GM18520 (cell line): ENCODE results near the gene ATP8B4.

ENCODE experiments used
- ATAC-seq: cut with Tn5 transposase; IDR thresholded peaks from one replicate; pipeline ENCODE4 v1.9.1; 2021; ENCODE audit not compliant: unreplicated experiment

The ATP8B4 gene

DNA sequence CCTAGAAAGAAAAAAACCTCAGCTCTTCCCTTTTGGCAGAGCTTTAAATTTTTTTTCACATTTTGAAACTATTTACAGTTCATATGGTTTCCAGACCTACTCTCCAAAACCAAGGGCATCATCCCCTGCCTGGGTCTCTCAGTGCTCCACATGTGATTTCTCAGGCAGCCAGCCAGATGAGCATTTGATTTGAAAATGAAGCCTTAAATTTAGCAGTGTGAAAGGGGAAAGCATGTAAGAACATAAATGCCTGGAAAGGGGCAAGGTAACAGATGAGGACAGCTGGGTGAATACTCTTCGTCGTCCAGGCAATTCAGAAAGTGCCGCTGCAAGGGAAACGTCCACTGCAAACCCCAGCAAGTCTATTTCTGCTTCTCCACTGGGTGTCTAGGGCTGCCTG is 94.8 kb downstream of the ATP8B4 start:
- no peak for ATAC-seq

DNA sequence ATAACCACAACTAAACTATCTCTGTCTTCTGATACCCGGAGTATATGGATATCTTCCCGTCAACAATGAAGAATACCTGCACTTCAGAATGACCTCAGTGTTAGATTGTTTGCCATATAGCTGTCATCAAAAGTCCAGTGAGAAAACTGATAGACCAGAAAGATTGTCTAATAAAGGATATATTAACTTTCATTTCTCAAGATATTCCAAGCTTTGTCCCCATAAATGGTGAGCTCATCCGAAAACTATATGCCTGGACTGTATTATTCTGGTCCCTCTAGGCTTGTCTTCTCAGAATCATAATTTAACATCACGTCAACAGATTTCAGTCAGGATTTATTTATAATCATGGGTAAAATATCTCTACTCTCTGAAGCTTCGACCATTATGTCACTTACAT is 100.5 kb downstream of the ATP8B4 start:
- no peak for ATAC-seq

DNA sequence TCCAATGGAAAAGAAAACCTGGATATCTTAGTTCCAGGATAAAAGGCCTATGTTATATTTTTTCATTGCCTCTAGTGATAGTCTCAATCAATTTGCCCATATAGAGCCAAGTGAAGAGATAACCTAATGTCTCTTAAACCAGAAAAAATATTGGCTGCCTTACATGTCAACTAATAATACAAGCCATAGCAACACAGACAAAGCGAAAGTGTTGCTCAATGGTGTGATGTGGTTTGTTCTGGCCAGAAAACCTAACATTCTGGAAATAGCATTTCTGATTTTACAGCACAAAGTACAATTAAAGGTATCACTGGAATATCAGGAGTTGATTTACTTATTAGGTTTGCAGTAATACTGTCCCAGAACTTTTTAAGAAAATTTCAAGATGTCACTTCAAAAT is 101.5 kb downstream of the ATP8B4 start:
- ATAC-seq: no peak

GRCh38 chr15:50016951-50017350 is 102.1 kb downstream of the ATP8B4 start:
- no peak for ATAC-seq

DNA sequence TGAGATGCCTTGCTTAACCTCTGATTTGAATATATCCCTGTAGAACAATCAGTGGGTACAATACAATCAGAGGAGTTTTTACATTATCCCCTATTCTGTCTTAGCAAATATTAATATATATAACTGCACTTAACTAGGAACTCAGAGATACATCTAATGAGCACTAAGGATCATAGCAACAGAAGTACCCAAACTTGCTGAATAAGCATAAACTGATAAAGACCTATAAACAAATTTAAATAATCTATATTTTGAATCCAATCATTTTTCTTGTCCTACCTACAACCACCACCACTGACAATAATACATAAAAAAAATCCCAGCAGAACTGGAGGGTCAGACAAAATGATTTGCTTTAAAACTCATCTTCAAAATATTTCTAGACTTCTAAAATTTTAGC is 106.2 kb downstream of the ATP8B4 start:
- no peak for ATAC-seq

DNA sequence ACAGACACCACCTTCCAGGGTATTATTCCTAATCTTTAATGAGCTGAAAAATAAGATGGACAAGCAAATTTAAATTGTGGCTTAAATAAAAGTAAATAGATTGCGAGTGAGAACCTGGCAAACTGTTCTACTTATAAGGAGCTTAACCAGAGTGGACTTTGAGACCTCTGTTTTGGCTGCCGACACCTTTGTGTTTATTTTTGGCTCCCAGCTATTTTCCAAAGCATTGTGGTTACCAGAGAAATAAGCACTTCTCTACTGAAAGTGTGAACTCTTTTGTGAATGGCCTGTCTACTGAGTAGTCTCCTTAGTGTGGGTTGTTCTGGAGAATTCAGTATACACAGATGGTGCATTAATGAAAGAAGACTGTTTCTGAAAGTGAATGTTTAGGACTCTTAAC is 109.4 kb downstream of the ATP8B4 start:
- peak; percentile 64 for ATAC-seq

DNA sequence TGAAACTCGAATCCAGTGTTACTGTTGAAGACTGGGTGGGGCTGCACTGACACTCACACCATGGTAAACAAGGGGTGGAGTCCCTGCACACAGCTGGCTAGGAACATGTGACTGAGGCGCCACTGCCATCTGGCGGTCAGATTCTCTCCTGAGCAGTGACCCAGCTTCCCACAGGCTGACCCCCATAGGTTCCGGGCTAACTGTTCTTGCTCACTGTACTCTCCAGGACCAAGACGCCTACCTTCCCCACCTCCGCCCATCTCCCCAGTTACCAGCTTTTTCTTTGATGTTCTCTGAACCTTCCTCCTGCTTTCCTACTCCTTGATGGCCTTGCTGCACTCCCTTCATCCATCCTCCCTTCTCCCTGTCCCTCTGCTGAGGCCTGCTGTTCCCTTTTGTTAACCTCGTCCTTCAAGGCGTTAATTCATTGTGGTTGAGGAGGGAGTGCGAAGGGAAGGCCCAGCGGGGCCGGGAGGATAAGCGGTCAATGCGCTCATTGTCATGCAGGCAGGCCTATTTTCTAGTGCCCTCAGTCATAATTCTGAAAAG is 115.2 kb downstream of the ATP8B4 start:
- ATAC-seq: peak; percentile 97

- ATAC-seq: no peak
These were observed 127.4 kb downstream of the ATP8B4 start for GRCh38 chr15:49991587-49991986.

DNA sequence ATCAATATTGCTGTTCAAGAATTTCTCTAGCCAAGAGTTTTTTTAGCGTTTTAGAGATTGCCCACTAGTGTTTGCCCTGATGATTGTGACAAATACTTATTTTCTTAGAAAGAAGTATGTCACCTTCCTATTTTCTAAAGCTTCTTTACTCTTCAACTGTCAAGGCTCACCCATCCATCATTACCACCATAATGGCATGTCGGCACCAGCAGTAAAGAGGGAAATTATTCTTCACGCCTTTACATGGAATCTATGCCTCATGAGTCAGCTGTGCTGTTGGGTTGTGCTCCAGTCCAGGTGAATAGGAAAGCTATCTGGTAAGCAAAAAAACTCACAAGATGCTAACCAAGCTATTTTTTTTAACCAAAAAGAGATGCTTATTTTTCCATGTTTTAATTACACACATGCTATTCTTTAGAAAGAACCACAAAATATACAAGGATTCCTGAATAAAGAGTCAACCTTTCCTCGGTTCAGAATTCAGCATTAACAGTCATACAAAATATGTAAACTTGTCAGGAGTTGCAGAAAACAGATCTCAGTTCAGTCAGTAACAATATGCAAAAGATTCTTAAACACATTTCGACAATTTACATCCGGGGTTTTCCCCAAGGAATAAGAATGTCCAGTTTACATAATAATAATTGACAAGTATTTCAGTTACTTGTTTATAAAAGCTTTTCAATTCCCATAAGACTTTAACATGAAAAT is 128.0 kb downstream of the ATP8B4 start:
- no peak for ATAC-seq

DNA sequence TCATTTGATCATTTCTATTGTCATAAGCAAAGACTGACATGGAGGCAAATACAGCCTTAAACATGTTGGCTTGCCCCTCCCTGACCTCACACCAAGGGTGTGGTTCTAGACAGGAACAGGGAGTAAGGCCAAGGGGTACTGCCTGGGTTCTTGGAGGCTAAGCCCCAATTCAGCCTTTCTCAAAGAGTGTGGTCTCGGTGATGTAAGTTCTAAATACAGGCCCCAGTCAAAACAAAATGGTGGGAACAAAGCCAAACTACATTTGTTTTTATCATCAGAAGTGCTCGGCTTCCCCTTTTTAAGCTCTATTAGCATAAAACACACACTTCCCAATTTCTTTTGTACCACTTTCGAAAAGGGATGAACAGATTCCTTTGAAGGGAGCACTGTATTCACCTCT is 129.5 kb downstream of the ATP8B4 start:
- no peak for ATAC-seq

GRCh38 chr15:49988766-49989165 is 130.3 kb downstream of the ATP8B4 start:
- ATAC-seq: no peak

- ATAC-seq: no peak
These were observed 131.1 kb downstream of the ATP8B4 start for GRCh38 chr15:49987896-49988295.

GRCh38 chr15:49987198-49987785 is 131.7 kb downstream of the ATP8B4 start:
- no peak for ATAC-seq

GRCh38 chr15:49986326-49986725 is 132.7 kb downstream of the ATP8B4 start:
- ATAC-seq: no peak

- ATAC-seq: no peak
These were observed 133.6 kb downstream of the ATP8B4 start for GRCh38 chr15:49985463-49985862.

GRCh38 chr15:49984436-49984835 is 134.6 kb downstream of the ATP8B4 start:
- no peak for ATAC-seq

DNA sequence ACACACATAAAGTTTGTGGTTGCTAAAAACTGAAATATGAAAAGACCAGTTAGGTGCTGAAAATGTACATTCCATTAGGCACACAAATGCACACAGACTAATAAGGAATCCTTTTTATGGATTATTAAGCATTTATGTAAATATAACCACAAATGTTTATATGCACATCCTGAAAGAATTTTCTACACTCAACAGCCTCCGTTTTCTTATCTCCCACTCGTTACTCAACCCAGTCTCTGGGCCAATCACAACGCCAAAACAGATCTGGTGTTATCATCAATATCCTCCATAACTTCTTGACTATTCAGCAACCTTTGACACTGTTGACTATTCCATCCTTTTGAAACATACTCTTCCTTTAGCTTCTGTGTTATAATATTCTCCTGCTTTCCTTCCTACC is 136.4 kb downstream of the ATP8B4 start:
- ATAC-seq: no peak

GRCh38 chr15:49979705-49980382 is 139.2 kb downstream of the ATP8B4 start:
- no peak for ATAC-seq

DNA sequence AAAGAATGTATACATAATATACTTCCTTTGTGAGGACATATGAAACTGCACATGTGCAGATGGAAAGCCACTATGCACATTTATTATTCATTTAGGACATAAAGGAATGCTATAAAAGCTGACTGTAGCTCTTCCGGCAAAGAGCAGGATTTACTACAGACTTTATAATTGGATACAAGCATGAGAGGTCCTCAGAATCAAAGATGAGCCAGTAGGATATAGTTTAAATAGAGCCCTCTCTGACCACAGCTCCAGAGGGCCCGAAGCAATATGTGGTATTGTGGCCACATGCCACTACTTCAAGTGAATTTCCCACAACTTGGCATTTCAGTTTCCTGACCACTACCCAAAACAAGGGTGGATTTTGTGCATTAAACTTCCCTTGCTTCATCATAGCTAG is 140.9 kb downstream of the ATP8B4 start:
- ATAC-seq: no peak

- no peak for ATAC-seq
These were observed 141.7 kb downstream of the ATP8B4 start for GRCh38 chr15:49977306-49977705.

DNA sequence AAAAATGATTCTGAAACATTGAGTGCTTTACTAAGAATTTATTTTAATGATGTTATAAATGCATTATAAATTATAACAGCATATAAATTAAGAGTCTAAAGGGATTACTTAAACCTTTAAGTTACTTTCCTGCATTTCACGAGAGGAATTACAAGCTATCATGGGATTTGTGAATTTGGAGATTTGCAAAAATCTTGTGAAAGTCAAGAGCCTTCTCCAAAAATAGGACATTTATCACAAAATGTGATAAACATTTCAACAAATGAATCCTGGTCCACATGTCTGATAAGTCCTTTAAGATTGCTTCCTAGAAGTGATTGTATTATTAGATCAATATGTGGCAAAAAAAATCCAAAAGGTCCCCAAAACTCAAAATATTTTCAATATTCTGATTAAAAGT is 154.5 kb downstream of the ATP8B4 start:
- no peak for ATAC-seq

DNA sequence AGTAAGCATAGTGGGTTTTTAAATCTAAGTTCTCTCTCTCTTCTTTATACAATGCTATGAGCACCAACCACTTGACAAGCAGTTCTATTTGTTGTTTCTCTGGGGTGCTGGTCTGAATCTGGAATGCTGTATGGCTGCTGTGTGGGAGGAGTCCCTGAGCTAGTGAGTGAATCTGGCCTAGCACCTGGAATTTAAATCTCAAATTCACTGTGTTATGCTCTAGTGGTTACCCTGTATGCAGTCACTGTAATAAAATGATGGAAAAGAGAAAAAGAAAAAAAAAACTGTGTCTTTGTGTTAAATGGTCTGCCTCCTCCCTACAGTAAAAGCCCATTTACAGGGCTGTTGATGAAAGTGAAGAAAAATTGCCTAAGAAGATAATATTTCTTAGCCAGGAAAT is 155.0 kb downstream of the ATP8B4 start:
- no peak for ATAC-seq
